Glutamatergic neuron (in vitro differentiated cells): Measurements from ENCODE around the gene RALA. TPM values are rescaled to one million over a fixed set of nuclear protein-coding genes. Genes with fewer than 3 reads are reported as not detected.

ENCODE experiments used
- DNase-seq: peaks from one replicate; pipeline ENCODE4 v3.0.0; 2022
- H3K27ac Mint-ChIP-seq: one replicate; pipeline ENCODE4 v1.8.0; 2020; ENCODE audit warnings: mild to moderate bottlenecking, mixed read lengths, inconsistent platforms; ENCODE audit not compliant: unreplicated experiment
- H3K27me3 Mint-ChIP-seq: one replicate; pipeline ENCODE4 v1.8.0; 2020; ENCODE audit warnings: mild to moderate bottlenecking, moderate library complexity, mixed read lengths, inconsistent platforms; ENCODE audit not compliant: unreplicated experiment
- H3K36me3 Mint-ChIP-seq: one replicate; pipeline ENCODE4 v1.8.0; 2020; ENCODE audit warnings: mild to moderate bottlenecking, mixed read lengths, inconsistent platforms; ENCODE audit not compliant: unreplicated experiment
- H3K4me1 Mint-ChIP-seq: one replicate; pipeline ENCODE4 v1.8.0; 2020; ENCODE audit warnings: mild to moderate bottlenecking, low read depth, mixed read lengths, inconsistent platforms; ENCODE audit not compliant: unreplicated experiment
- H3K4me3 Mint-ChIP-seq: one replicate; pipeline ENCODE4 v1.8.0; 2020; ENCODE audit warnings: mild to moderate bottlenecking, mixed read lengths, inconsistent platforms; ENCODE audit not compliant: unreplicated experiment
- H3K9me3 Mint-ChIP-seq: one replicate; pipeline ENCODE4 v1.8.0; 2020; ENCODE audit warnings: mild to moderate bottlenecking, moderate library complexity, mixed read lengths, inconsistent platforms; ENCODE audit not compliant: unreplicated experiment
- total RNA-seq: library from RNA; stranded (reverse); fragmentation: NEBNext Ultra II Directional; extraction: Animal tissue kit (Norgen Biotek cat#: 25700); gene quantifications from one replicate; pipeline ENCODE4 v1.2.1, GENCODE V29; 2021; ENCODE audit not compliant: unreplicated experiment
- TF ChIP-seq, protein P1 (sequence below): fragments of 200-600 bp; sonication (generic); IDR thresholded peaks from one replicate; pipeline ENCODE4 v1.5.0; 2021; ENCODE audit not compliant: partially characterized antibody, unreplicated experiment

RALA gene
- total RNA-seq, 1 donor from 2014 or later: 69.9 TPM

DNA sequence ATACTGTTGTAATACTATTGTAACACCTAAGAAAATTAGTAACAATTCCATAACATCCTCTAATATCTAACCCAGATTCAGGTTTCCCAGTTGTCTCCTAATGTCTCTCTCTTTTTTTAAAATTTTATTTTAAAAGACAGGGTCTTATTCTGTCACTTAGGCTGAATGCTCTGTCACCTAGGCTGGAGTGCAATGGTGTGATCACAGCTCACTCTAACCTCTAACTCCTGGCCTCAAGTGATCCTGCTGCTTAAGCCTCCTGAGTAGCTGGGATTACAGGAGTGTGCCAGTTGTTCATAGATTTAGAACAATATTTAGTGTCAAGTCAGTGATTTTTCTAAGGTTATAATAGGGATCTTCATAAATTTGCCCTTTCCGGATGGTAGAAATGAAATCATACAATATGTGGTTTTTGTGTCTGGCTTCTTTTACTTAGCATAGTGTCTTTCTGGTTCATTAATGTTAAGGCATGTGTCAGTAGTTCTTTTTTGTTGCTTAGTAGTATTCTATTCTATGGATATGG, 14.7 kb downstream of the RALA start:
- H3K4me1 Mint-ChIP-seq: peaks cover 25% of the 10 kb centered on the region
- H3K9me3 Mint-ChIP-seq: peaks cover 1% of the 10 kb centered on the region
- TF ChIP-seq, protein P1, sequence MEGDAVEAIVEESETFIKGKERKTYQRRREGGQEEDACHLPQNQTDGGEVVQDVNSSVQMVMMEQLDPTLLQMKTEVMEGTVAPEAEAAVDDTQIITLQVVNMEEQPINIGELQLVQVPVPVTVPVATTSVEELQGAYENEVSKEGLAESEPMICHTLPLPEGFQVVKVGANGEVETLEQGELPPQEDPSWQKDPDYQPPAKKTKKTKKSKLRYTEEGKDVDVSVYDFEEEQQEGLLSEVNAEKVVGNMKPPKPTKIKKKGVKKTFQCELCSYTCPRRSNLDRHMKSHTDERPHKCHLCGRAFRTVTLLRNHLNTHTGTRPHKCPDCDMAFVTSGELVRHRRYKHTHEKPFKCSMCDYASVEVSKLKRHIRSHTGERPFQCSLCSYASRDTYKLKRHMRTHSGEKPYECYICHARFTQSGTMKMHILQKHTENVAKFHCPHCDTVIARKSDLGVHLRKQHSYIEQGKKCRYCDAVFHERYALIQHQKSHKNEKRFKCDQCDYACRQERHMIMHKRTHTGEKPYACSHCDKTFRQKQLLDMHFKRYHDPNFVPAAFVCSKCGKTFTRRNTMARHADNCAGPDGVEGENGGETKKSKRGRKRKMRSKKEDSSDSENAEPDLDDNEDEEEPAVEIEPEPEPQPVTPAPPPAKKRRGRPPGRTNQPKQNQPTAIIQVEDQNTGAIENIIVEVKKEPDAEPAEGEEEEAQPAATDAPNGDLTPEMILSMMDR: no peak
- H3K27ac Mint-ChIP-seq: no peak overlapping the region
- no peak for DNase-seq
- H3K4me3 Mint-ChIP-seq: no peak overlapping the region
- peaks cover 5% of the 10 kb centered on the region for H3K36me3 Mint-ChIP-seq
- H3K27me3 Mint-ChIP-seq: peaks cover 2% of the 10 kb centered on the region

GRCh38 chr7:39642896-39643295, 19.5 kb downstream of the RALA start:
- H3K27me3 Mint-ChIP-seq: peaks cover 2% of the 10 kb centered on the region
- peaks cover 5% of the 10 kb centered on the region for H3K36me3 Mint-ChIP-seq
- H3K4me3 Mint-ChIP-seq: no peak overlapping the region
- DNase-seq: no peak
- peaks cover 17% of the 10 kb centered on the region for H3K4me1 Mint-ChIP-seq
- TF ChIP-seq, protein P1: no peak
- H3K9me3 Mint-ChIP-seq: no peaks in the 10 kb centered on the region
- H3K27ac Mint-ChIP-seq: no peak overlapping the region

- H3K36me3 Mint-ChIP-seq: peaks cover 5% of the 10 kb centered on the region
- no peak overlapping the region for H3K27ac Mint-ChIP-seq
- no peaks in the 10 kb centered on the region for H3K9me3 Mint-ChIP-seq
- peaks cover 2% of the 10 kb centered on the region for H3K27me3 Mint-ChIP-seq
- DNase-seq: no peak
- no peak overlapping the region for H3K4me3 Mint-ChIP-seq
- TF ChIP-seq, protein P1: no peak
- peaks cover 17% of the 10 kb centered on the region for H3K4me1 Mint-ChIP-seq
These were observed 20.8 kb downstream of the RALA start for GRCh38 chr7:39644170-39644569.

DNA sequence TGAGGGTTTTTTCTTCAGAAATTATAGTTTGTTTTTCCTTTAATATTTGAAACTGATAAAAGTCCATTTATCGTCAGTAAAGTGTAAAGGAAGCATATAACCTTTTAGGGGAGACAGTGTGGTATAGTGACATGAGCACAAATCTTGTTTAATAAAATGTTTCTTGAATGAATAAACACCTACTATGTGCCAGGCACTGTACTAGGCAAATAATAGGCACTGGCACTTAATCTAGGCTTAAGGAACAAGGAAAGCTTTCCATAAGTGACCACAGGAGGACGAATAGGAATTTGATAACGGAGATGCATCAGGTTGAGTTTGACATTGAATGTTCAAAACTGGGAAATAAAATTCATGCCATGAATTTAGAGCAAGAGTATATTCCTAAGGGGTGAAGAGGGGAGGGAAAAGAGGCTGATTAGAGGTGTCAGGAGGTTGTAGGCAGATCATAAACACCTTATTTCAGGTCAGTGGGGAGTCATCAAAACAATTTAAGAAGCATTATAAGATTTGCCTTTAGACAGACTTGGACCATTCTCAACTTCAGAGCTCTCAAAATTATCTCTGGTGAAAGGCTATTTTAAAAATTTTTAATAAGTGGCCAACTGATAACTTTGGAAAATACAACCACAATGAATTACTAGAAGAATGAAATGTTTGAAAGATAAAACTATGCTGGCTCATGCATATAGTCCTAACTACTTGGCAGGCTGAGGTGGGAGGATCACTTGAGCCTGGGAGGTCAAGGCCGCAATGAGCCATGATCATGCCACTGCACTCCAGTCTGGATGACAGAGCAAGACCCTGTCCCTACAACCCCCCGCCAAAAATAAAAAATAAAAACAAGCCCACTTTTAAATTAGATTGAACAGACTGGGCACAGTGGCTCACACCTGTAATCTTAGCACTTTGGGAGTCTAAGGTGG, 22.4 kb downstream of the RALA start:
- Mint-ChIP-seq H3K4me3 (no peak overlapping the region), H3K4me1 (peaks cover 15% of the 10 kb centered on the region), H3K36me3 (peaks cover 2% of the 10 kb centered on the region), H3K27me3 (peaks cover 2% of the 10 kb centered on the region), H3K27ac (no peak overlapping the region), H3K9me3 (no peaks in the 10 kb centered on the region)
- no peak for DNase-seq
- TF ChIP-seq, protein P1: no peak

DNA sequence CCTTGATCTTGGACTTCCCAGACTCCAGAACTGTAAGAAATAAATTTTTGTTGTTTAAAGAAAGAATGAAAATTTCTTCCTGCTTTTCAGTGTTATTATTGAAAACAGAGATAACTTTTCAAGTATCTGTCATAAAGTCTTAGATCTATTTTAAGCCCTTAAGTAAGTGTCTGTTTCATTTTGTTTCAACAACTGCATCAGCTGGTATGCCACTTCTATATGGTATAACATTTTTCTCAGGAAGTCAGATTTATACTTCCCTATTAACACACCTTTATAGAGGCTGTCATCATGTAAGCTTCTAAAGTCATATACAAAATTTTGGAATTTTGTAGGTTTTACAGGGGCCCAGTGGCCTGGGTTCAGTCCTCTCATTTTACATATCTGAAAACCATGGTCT, 24.4 kb downstream of the RALA start:
- no peak overlapping the region for H3K27ac Mint-ChIP-seq
- no peak for DNase-seq
- peaks cover 8% of the 10 kb centered on the region for H3K4me1 Mint-ChIP-seq
- TF ChIP-seq, protein P1: no peak
- no peaks in the 10 kb centered on the region for H3K9me3 Mint-ChIP-seq
- H3K4me3 Mint-ChIP-seq: no peak overlapping the region
- no peaks in the 10 kb centered on the region for H3K27me3 Mint-ChIP-seq
- no peaks in the 10 kb centered on the region for H3K36me3 Mint-ChIP-seq
